Kasumi-1 (cell line): Measurements from ENCODE around the gene CDC14B.
"Not testable (repeated sequence)": the region's sequence is repeated elsewhere in the genome, so short reads cannot be mapped to it uniquely, and the experiment has no call there.

Experiments
- DNase-seq, 2 experiments: peaks; one replicate each; lab custom pipeline; 2025; lab: John Stamatoyannopoulos, UW

CDC14B gene

GRCh38 chr9:96550659-96551058, 69.0 kb downstream of the CDC14B start:
- no peak for DNase-seq

DNA sequence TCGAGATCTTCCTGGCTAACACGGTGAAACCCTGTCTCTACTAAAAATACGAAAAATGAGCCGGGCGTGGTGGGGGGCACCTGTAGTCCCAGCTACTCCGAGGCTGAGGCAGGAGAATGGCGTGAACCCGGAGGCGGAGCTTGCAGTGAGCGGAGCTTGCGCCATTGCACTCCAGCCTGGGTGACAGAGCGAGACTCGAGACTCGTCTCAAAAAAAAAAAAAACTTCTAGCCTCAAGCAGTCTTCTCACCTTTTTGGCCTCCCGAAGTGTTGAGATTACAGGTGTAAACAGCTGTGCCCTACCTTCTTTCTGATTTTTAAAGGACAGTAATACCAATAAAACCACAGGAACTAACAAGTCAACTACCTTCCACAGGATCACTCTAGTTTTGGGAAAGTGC, 76.5 kb downstream of the CDC14B start:
- DNase-seq, result not testable (repeated sequence)

DNA sequence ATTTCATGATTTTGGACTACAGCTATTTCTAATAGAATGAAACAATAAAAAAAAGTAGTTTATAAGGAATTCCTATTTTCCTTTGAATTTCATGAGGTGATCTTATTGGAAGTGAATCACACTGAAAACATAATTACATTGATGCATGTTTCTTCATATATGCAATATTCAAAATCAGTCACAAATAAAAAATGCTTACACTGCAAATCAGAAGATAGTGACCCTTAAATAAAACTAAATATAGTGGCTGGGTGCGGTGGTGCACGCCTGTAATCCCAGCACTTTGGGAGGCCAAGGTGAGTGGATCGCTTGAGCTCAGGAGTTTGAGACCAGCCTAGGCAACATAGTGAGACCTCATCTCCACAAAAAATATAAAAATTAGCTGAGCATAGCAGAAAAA, 79.5 kb downstream of the CDC14B start:
- DNase-seq, result no peak

DNA sequence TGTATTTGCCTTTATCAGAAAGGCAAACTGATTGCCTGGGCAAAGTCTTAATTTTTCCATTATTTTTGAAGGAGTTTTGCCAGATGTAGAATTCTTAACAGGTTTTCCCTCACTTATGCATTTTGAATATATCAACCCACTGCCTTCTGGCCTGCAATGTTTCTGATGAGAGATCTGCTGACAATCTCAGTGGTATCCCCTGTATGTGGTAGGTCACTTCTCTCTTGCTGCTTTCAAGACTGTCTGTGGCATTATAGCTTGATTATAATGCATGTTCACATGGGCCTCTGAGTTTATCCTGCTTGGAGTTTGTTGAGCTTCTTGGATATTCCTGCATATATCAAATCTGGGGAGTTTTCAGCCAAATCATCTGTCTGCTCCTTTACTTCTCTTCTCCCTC, 87.5 kb downstream of the CDC14B start:
- no peak for DNase-seq

GRCh38 chr9:96524764-96525163, 94.9 kb downstream of the CDC14B start:
- no peak for DNase-seq

DNA sequence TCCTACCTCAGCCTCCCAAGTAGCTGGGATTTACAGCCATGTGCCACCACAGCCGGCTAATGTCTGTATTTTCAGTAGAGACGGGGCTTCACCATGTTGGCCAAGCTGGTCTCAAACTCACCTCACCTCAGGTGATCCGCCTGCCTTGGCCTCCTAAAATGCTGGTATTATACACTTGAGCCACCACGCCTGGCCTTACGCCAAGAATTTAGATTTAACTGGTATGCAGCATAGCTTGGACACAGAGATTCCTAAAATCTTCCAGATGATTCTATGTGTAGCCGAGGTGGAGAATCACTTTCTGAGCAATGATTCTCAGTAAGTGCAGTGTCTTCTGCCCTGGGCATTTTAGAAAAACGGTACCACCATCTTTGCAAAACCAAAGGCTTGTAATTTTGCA, 95.6 kb downstream of the CDC14B start:
- no peak for DNase-seq

- DNase-seq, result no peak
Measured at GRCh38 chr9:96523374-96523773, 96.3 kb downstream of the CDC14B start.

- DNase-seq, result no peak
Measured at GRCh38 chr9:96522366-96522765, 97.3 kb downstream of the CDC14B start.

- DNase-seq, result no peak
Measured at GRCh38 chr9:96519787-96520186, 99.9 kb downstream of the CDC14B start.

- no peak for DNase-seq
Measured at GRCh38 chr9:96519095-96519494, 100.5 kb downstream of the CDC14B start.

DNA sequence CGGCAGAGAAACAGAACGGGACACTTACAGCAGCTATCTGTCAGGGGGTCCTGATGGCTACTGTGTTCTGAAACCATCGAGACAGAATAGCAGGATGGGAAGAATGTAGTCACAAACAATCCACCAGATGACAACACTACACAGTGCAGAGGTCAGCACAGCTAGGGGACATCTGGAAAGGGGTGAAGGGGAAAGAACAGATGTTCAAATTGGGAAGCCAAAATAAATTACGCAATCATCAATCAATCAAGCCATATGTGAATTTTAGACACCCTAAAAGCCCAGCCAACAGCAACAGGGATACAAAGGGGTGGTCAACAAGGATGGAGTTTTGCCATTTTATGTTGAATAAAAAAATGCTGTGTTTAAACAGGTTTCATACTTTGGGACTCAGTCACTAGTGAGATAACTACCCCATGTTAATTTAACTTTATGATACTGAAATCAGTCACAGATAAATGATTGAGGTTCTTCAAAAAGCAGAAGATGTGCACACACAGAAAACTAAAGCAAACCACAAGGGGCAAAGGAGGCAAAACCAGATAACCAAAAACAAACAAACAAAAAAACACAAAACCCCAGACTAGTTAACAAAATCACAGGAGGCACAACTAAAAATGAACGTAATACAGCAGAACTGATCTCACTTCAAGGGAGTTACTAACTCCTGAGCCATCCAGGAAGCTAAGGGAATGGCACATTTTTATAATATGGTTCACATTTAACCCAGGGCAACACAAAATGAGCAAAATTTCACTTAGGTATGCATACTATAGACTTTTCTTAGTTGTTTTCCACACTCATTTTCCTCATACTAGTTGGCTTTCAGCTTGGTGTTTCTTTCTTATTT, 103.8 kb downstream of the CDC14B start:
- no peak for DNase-seq

DNA sequence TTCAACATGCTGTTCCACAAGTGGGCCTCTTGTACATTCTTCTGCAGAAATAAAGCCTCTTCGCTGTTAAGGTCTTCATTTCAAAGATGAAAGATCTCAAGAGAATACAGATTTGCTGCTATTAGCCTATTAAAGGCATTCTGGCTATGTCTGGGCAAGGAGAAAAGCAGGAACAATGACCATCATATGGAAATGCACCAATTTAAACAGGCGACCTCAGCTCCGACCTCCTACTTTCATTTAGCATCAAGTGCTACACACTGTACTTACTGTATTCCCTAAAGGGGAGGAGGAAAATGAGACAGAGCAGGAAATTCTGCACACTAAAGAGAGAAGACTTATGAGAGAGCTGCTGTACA, 104.9 kb downstream of the CDC14B start:
- no peak for DNase-seq

DNA sequence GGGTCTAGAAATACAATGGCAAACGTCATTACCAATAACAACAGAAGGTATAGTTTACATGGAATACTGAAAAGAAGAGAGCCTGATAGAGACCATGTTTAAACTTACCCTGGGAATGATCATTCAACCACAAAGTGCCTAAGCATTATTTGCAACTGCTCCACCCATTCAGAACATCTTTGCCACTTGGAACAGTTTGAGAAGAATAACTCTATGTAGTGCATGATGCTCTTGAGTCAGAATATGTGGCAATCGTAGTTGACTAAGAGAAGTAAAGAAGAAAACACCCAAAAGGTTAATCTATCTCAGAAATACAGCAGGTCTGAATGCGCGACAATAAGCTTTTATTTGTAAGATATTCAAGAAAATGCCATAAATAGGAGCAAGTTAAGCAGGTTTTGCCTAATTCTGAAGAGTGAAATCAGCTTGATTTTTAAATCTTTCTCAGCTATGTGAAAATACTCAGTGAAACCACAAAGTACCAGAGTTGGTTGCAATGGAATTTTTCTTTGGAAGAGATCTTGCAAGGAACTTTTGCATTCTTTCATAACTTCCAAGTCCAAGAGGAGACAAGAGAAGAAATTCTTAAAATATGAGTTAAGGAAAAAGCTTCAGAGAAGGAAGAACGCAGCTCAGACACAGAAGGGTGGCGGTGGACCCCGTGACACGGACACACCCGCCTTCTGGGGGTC, 105.4 kb downstream of the CDC14B start:
- DNase-seq, result no peak

DNA sequence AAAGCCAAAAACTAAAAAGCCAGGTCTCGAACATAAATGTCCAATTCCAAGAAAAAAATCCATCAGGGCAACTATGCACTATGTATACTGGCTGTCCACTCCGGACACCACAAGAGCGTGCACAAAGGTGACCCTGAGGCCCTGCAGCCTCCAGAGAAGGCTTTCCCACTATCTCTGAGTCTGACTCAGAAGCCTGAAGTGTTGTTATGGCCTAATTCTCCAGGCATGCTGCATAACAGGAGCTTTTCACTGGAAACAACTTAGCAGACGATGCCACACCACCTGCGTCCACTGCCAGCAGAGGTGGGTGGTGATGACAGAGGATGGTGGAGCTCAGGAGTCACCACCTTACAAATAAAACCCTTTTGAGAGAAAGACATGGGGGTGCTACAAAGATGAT, 106.0 kb downstream of the CDC14B start:
- no peak for DNase-seq

- no peak for DNase-seq
Measured at GRCh38 chr9:96512240-96512639, 107.4 kb downstream of the CDC14B start.

DNA sequence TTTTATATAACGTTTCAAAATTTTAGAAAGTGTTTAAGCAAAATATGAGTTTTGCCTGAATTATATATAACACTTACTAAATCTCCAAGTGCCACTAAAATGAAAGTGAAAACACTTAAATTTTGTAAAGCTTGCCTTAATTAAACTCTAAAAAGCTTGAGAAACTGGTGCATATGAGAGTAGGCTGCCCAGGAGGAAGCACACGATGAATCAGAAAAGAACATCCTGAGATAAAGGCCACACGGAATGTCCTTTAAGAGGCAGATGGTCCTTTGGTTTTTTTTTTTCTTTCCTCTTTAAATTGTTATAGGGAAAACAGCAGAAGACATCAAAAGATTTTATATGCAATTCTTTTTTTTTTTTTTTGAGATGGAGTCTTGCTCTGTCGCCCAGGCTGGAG, 109.4 kb downstream of the CDC14B start:
- DNase-seq, result no peak

DNA sequence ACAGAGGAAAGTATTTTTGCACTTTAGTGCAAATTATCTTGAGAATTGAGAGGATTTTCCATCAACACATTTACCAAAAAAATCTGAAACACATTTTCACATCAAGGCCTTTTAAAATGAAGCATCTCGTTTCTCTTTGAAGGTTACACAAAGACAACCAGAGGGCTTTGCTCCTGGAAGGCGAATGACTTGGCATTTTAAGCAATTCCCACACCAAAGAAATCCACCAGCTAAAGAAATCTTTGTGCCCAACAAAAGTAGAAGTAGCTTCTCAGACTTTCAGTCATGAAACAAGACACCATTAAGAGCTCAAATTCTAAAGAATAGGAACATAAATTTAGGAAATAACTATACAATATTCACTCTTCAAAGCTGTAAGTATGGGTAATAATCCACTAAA, 109.8 kb downstream of the CDC14B start:
- no peak for DNase-seq

GRCh38 chr9:96509026-96509425, 110.6 kb downstream of the CDC14B start:
- no peak for DNase-seq

DNA sequence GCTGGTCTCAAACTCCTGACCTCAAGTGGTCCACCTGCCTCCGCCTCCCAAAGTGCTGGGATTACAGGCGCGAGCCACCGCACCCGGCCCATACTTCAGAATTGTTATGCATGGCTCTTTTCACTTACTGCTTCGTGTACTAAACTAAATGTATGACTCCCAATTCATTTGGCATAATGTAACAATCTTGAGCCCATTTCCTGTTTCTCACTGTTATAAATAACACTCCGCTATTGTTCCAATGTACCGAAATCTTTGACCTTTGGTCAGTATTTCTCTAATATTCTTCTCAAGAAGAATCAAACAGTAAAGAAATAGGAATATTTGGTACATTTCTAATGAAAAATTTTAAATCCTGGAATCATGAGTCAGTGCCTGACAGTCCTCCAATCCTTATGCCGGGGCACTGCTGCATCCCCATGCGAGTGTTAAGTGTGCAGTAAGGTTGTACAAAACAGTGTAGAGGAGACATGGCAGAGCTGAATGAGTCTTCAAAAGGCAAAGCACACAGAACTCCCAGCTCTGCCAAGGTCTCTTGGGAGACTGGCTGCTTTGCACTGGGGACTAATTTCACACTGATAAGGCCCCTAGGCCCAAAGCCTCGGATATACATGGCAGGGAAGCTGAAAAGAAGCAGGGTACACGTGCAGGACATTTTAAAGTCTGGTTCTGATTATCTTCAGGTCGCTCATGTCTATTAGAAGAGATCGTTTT, 111.3 kb downstream of the CDC14B start:
- DNase-seq, result no peak

DNA sequence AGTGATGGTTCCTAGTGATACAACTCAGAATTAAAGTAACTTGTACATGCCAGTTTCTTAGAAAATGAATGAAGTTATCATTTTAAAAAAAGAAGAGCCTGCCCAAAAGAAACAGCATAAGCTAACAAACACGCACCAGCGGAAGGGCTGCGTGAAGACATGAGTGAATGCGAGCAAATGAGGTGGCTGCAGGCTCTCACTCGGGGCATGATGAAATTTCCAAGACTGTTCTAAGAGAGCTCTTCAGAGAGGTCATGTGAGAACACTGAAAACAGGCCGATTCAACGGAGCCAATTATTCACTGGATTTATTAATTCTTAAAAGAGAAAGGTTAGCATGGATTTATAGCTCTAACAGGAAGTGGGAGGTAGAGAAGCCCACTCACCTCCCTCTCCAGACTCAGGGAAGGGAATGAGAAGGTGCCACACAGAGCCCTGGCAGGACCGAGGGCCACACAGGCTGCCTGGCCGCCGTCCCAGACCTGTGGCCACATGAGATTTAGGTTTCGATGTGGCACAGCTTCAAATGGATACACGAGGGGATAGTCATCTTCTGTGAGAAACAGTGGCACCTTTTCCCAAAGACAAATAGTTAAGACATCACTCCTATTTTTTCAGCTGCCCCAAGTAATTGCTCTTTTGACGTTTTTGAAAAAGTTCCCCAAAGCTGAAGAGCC, 114.2 kb downstream of the CDC14B start:
- DNase-seq, result no peak

DNA sequence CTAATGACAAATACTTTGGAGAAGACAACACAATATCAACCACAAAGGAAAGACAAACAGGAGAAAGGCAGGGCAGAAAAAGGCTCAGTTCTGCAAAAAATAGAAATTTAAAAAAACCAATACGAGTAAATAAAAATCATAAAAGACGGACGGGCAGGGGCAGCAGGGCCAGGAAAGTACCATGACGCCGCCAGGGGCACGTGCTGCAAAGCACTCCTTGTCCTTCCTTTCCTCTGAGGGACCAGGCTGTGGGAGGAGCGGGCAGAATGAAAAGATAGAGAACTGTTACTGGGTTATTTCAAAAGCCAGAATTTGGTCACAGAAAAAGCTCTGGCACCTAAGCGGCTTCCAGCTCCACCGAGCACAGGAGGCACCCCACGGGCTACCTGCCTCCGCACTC, 115.7 kb downstream of the CDC14B start:
- DNase-seq, result no peak

GRCh38 chr9:96503374-96503748, 116.3 kb downstream of the CDC14B start:
- DNase-seq, result not testable (repeated sequence)
